Measurements from ENCODE around the gene USP12. TPM values are rescaled to one million over a fixed set of nuclear protein-coding genes. Genes with fewer than 3 reads are reported as not detected.

Gene USP12
- total RNA-seq, 4 donors from 2014 or later = 28.7 to 31.2 (median 29.7) TPM

DNA sequence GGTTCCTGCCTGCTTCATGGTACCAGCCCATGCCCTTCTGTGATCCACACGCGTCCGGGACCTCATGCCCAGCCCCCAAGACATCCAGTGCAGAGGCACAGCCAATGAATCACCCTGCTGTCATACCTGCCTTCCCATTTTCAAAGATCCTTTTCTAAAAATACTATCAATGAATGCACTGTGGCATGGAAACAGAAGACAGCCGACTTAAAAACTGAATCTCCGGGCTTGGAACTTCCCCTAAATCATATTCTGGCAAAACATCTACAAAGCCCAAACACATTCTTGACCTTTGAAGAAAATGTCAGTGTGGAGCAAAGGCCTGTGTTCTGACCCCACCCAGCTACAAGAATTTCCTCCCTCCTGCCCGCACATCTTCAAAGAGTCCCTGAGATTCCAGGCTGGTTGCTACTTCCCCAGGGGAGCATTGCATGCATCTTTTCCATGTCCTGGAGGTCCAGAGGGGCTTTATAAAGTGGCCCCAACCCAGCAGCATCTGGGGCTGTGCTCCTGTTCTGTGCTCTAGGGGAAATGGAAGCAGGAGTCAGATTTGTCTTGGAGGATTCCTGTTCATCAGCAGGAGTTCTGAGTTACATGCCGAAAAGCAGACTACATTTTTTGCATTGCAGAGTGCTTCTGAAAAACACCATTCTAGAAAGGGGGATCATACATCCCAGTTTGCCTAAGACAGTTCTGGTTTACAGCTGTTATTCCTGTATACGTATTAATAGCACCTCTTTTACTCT lies 135.2 kb downstream of the USP12 start:
- no peak for TF ChIP-seq POLR2A (IDR thresholded peaks at IDR 0.05)
- TF ChIP-seq, protein P1, sequence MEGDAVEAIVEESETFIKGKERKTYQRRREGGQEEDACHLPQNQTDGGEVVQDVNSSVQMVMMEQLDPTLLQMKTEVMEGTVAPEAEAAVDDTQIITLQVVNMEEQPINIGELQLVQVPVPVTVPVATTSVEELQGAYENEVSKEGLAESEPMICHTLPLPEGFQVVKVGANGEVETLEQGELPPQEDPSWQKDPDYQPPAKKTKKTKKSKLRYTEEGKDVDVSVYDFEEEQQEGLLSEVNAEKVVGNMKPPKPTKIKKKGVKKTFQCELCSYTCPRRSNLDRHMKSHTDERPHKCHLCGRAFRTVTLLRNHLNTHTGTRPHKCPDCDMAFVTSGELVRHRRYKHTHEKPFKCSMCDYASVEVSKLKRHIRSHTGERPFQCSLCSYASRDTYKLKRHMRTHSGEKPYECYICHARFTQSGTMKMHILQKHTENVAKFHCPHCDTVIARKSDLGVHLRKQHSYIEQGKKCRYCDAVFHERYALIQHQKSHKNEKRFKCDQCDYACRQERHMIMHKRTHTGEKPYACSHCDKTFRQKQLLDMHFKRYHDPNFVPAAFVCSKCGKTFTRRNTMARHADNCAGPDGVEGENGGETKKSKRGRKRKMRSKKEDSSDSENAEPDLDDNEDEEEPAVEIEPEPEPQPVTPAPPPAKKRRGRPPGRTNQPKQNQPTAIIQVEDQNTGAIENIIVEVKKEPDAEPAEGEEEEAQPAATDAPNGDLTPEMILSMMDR (IDR thresholded peaks at IDR 0.05) = no peak
- H3K27ac ChIP-seq = peak overlapping the region in 1 of 4 donors; percentile 58
- H3K9me3 ChIP-seq = no peaks in the 10 kb centered on the region
- no peaks in the 10 kb centered on the region for H3K27me3 ChIP-seq
- DNase-seq = no peak
- peaks cover 0 to 12% (median 0%) of the 10 kb centered on the region in 4 donors for H3K4me1 ChIP-seq
- H3K36me3 ChIP-seq = no peaks in the 10 kb centered on the region
- H3K4me3 ChIP-seq = no peak overlapping the region

DNA sequence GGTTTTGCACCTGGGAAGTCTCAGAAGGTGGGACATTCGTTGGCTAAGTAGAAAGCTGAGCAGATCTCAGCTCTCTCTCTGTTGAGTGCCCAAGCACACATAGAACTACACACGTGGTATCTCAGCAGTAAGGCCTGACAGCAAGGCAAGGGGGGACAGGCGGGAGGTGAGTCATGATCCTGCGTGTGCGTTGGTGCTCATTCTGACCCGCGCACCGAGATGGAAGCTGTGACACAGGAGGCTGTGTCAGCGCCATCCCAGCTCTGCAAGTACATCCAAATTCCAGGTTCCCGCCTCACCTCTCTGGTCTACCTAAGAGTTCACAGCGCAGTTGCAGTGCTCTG lies 135.7 kb downstream of the USP12 start:
- Histone ChIP-seq H3K9me3 (no peaks in the 10 kb centered on the region), H3K4me1 (peaks cover 0 to 12% (median 0%) of the 10 kb centered on the region in 4 donors), H3K4me3 (no peak overlapping the region), H3K27me3 (no peaks in the 10 kb centered on the region), H3K36me3 (no peaks in the 10 kb centered on the region), H3K27ac (peak overlapping the region in 1 of 4 donors; percentile 11)
- TF ChIP-seq, protein P1 (IDR thresholded peaks at IDR 0.05) = no peak
- no peak for TF ChIP-seq POLR2A (IDR thresholded peaks at IDR 0.05)
- no peak for DNase-seq

DNA sequence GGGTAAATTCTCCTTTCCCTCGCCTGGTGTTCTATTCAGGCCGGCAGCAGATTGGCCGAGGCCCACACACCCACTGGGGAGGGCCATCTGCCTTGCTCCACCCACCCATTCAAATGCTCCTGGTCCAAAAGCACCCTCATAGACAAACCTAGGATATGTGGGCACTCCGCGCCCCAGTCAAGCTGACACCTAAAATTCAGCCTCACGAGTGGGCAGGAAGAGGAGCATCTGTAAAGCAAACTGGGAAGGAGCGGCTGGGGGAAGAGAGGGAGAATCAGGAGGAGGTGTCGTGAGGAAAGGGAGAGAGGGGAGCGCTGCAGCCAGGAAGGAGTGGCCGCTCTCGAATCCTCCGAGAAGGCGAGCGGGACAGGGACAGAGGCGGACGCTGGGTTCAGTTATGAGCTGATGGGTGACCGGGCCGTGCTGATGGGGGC lies 136.9 kb downstream of the USP12 start:
- no peak for TF ChIP-seq POLR2A (IDR thresholded peaks at IDR 0.05)
- TF ChIP-seq, protein P1 (IDR thresholded peaks at IDR 0.05) = no peak
- Histone ChIP-seq H3K27ac (no peak overlapping the region), H3K9me3 (no peaks in the 10 kb centered on the region), H3K4me1 (peaks cover 0 to 12% (median 0%) of the 10 kb centered on the region in 4 donors), H3K27me3 (no peaks in the 10 kb centered on the region), H3K4me3 (no peak overlapping the region), H3K36me3 (no peaks in the 10 kb centered on the region)
- DNase-seq = no peak

DNA sequence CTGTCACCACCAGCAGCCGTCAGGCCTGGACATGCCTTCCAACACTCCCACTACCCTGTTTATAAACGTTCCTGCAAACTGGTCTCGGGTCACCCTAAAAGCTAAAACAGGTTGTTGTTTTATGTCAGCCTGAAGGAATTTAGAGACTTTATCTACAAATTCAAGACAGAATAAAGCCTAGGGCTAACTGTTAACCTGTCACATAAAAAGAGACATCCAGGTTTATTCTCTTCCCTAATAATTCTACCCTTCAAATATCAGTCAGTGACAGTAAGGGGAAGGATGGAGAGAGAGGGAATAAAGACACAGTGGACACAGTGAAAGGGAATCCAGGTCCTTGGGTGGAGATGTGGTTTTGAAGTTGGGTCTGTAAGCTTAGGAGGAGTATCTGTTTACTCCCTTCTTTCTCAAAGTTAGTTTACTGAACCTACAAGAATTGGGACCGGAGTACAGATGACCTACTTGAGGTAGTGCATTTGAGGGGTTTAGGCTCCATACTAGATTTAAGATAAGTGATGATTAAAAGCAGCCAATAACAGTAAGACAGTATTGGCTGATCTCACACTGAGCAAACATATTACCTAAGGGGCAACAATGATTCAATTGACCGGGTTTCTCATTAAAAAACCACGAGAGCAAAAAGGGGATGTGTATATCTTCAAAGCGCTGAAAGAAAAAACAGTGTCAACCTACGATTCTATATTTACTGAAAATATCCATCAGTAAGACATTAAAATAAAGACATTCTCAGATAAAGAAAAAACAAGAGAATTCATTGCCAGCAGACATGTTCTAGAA lies 142.7 kb downstream of the USP12 start:
- H3K27me3 ChIP-seq = no peaks in the 10 kb centered on the region
- no peak overlapping the region for H3K4me3 ChIP-seq
- no peak for TF ChIP-seq POLR2A (IDR thresholded peaks at IDR 0.05)
- TF ChIP-seq, protein P1 (IDR thresholded peaks at IDR 0.05) = no peak
- H3K9me3 ChIP-seq = no peaks in the 10 kb centered on the region
- no peaks in the 10 kb centered on the region for H3K36me3 ChIP-seq
- no peaks in the 10 kb centered on the region for H3K4me1 ChIP-seq
- DNase-seq = no peak
- no peak overlapping the region for H3K27ac ChIP-seq

DNA sequence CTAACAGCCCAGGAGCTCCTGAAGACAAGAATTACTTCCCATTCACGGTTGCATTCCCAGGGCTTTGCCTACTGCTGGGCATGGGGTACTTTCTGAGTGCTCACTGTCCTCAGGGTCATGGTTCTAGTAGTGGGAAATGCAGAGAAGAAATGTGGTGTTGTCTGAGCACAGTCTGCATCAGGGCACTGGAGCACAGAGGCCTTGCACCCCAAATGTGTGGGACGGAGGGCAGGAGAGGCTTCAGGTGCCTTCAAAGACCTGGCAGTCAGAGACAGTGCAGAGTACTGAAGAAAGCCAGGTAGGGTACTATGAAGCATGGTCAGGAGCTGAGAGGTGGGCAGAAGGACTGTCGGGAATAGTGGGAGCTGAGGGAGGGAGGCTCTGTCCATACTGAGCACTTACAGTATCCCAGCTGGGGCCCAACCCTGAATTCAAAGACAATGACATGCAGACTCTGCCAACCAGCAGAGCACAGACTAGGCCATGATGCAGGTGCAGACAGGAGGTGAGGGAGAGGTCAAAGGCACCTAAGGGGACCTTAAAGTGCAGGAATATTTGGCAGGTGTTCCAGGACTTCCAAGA lies 144.4 kb downstream of the USP12 start:
- Histone ChIP-seq H3K4me3 (no peak overlapping the region), H3K27me3 (no peaks in the 10 kb centered on the region), H3K9me3 (no peaks in the 10 kb centered on the region), H3K27ac (no peak overlapping the region), H3K36me3 (no peaks in the 10 kb centered on the region), H3K4me1 (peaks cover 0 to 5% (median 0%) of the 10 kb centered on the region in 4 donors)
- DNase-seq = no peak
- TF ChIP-seq, protein P1 (IDR thresholded peaks at IDR 0.05) = no peak
- no peak for TF ChIP-seq POLR2A (IDR thresholded peaks at IDR 0.05)

Data from Peyer's patch (tissue), 4 donors.